Keratinocyte (primary cell): Measurements from ENCODE around the gene VPS18. TPM values are rescaled to one million over a fixed set of nuclear protein-coding genes. Genes with fewer than 3 reads are reported as not detected.

Source experiments
- DNase-seq: peaks from one replicate; pipeline ENCODE4 v3.0.0-alpha.2; 2011; ENCODE audit warnings: low read depth, missing footprints, low spot score
- FAIRE-seq: peaks from 2 replicates; lab custom pipeline; 2011; peaks lifted over from hg19 to GRCh38; lab: Jason Lieb, UNC
- H2AFZ ChIP-seq: 2 replicates; pipeline ENCODE4 v1.6.0; 2012; ENCODE audit warnings: low read length, control low read depth, inconsistent platforms; ENCODE audit not compliant: control insufficient read depth
- H3K27ac ChIP-seq: 2 replicates; pipeline ENCODE4 v1.5.1; 2011; ENCODE audit warnings: low read length; ENCODE audit not compliant: control insufficient read depth, insufficient read depth
- H3K27me3 ChIP-seq: 3 replicates; pipeline ENCODE4 v1.6.0; 2011; ENCODE audit warnings: low read length; ENCODE audit not compliant: control insufficient read depth, insufficient read depth; ENCODE audit errors: extremely low read depth
- H3K36me3 ChIP-seq, 2 experiments: 2 replicates in 1 of 2; 3 replicates in 1 of 2; pipeline ENCODE4 v1.5.1; 2011; ENCODE audit warnings: low read length in 2 of 2, mild to moderate bottlenecking in 1 of 2; ENCODE audit not compliant: control insufficient read depth in 2 of 2, insufficient read depth in 2 of 2; ENCODE audit errors: extremely low read depth in 1 of 2
- H3K4me1 ChIP-seq: 3 replicates; pipeline ENCODE4 v1.5.1; 2011; ENCODE audit warnings: low read length; ENCODE audit not compliant: control insufficient read depth, insufficient read depth; ENCODE audit errors: extremely low read depth
- H3K4me2 ChIP-seq: 3 replicates; pipeline ENCODE4 v1.6.0; 2011; ENCODE audit warnings: low read depth, low read length; ENCODE audit not compliant: control insufficient read depth, insufficient read depth; ENCODE audit errors: extremely low read depth
- H3K4me3 ChIP-seq, 3 experiments: fragments of 200-600 bp in 1 of 3; sonication (generic) in 1 of 3; 2 replicates in 2 of 3; 3 replicates in 1 of 3; pipeline ENCODE4 v1.5.1; 2011 to 2016; ENCODE audit warnings: low read length in 3 of 3, mild to moderate bottlenecking in 3 of 3, control low read depth in 2 of 3, inconsistent platforms in 1 of 3, low read depth in 1 of 3, mixed read lengths in 1 of 3, mixed run types in 1 of 3, moderate library complexity in 1 of 3; ENCODE audit not compliant: control insufficient read depth in 2 of 3, insufficient read depth in 2 of 3; ENCODE audit errors: extremely low read depth in 1 of 3
- H3K79me2 ChIP-seq: 2 replicates; pipeline ENCODE4 v1.6.0; 2012; ENCODE audit warnings: low read length; ENCODE audit not compliant: control insufficient read depth, insufficient read depth
- H3K9ac ChIP-seq: 3 replicates; pipeline ENCODE4 v1.6.0; 2011; ENCODE audit warnings: low read length; ENCODE audit not compliant: control insufficient read depth, insufficient read depth; ENCODE audit errors: extremely low read depth
- H3K9me1 ChIP-seq: 3 replicates; pipeline ENCODE4 v1.6.0; 2011; ENCODE audit warnings: low read length; ENCODE audit not compliant: control insufficient read depth, insufficient read depth; ENCODE audit errors: extremely low read depth
- H3K9me3 ChIP-seq: 2 replicates; pipeline ENCODE4 v1.5.1; 2012; ENCODE audit warnings: low read depth, low read length; ENCODE audit not compliant: control insufficient read depth
- H4K20me1 ChIP-seq: 3 replicates; pipeline ENCODE4 v1.6.0; 2011; ENCODE audit warnings: low read length; ENCODE audit not compliant: control insufficient read depth, insufficient read depth; ENCODE audit errors: extremely low read depth
- CTCF ChIP-seq, 3 experiments: IDR thresholded peaks in 1 of 3; conservative IDR thresholded peaks in 1 of 3; optimal IDR thresholded peaks in 1 of 3; 2 replicates in 2 of 3; 3 replicates in 1 of 3; pipeline versions ENCODE3 to v1.5.1; 2011; ENCODE audit warnings: low read length in 3 of 3, mild to moderate bottlenecking in 3 of 3, moderate library complexity in 2 of 3, control low read depth in 1 of 3, inconsistent platforms in 1 of 3; ENCODE audit not compliant: insufficient read depth in 2 of 3; ENCODE audit errors: extremely low read depth in 1 of 3
- EZH2 ChIP-seq: IDR thresholded peaks from one replicate; pipeline ENCODE4 v1.6.1; 2012; ENCODE audit warnings: inconsistent platforms, mild to moderate bottlenecking, low read length, moderate library complexity
- dilution Hi-C: fragments of 300-500 bp; cut with MboI; formaldehyde crosslinking; loops from one replicate; pipeline ENCODE4 v1.7.0; 2020; ENCODE audit warnings: low sequenced_read_pairs; ENCODE audit not compliant: extremely low pct_ligation_motif_present
- polyA plus RNA-seq, 5 experiments: library from polyadenylated mRNA; depleted of rRNA in 3 of 5; stranded (reverse) in 3 of 5; stranded (forward) in 1 of 5; unstranded in 1 of 5; fragments of >200 nt; gene quantifications; 1 replicate in 1 of 5; 2 replicates in 3 of 5; 3 replicates in 1 of 5; pipeline versions ENCODE4 v1.2.1 to v1.2.3, GENCODE V29; 2011 to 2012; ENCODE audit warnings: missing spikeins in 2 of 5, low read depth in 1 of 5, low replicate concordance in 1 of 5

Gene VPS18
- polyA plus RNA-seq, 1 donor (not counting 4 experiments of a cell fraction or from before 2014, with no cell fraction given) = 11.6 TPM

GRCh38 chr15:40850576-40851112 lies 43.6 kb upstream of the VPS18 start:
- no peak for FAIRE-seq

GRCh38 chr15:40852529-40852928 lies 41.7 kb upstream of the VPS18 start:
- Histone ChIP-seq H3K4me2 (no peak overlapping the region), H4K20me1 (peaks cover 5% of the 10 kb centered on the region), H3K36me3 (peaks cover 54 to 65% of the 10 kb centered on the region in 2 experiments), H3K27me3 (no peaks in the 10 kb centered on the region), H3K4me1 (peaks cover 12% of the 10 kb centered on the region), H3K4me3 (no peak overlapping the region), H3K9ac (no peak overlapping the region), H3K79me2 (peaks cover 46% of the 10 kb centered on the region), H3K9me1 (no peaks in the 10 kb centered on the region), H3K9me3 (no peaks in the 10 kb centered on the region), H2AFZ (no peak overlapping the region), H3K27ac (no peak overlapping the region)
- dilution Hi-C loops = no loop called here
- FAIRE-seq = no peak
- TF ChIP-seq CTCF (optimal IDR thresholded peaks at IDR 0.05 in 1 of 3, IDR thresholded peaks at IDR 0.05 in 1 of 3, conservative IDR thresholded peaks at IDR 0.05 in 1 of 3; ENCODE audit: extremely low read depth in 1 of 3, insufficient read depth in 2 of 3, low read length in 3 of 3) (no peak), EZH2 (no peak)
- no peak for DNase-seq

More at GRCh38 chr15:40850576-40851112, 43.6 kb upstream of the VPS18 start:
- TF ChIP-seq CTCF (optimal IDR thresholded peaks at IDR 0.05 in 1 of 3, IDR thresholded peaks at IDR 0.05 in 1 of 3, conservative IDR thresholded peaks at IDR 0.05 in 1 of 3; ENCODE audit: extremely low read depth in 1 of 3, insufficient read depth in 2 of 3, low read length in 3 of 3) (no peak), EZH2 (no peak)
- no peak overlapping the region for H3K27ac ChIP-seq
- dilution Hi-C loops = no loop called here
- H3K4me2 ChIP-seq = no peak overlapping the region
- peaks cover 25% of the 10 kb centered on the region for H3K4me1 ChIP-seq
- peaks cover 18% of the 10 kb centered on the region for H4K20me1 ChIP-seq
- no peaks in the 10 kb centered on the region for H3K9me3 ChIP-seq
- H3K79me2 ChIP-seq = peaks cover 63% of the 10 kb centered on the region
- no peak for DNase-seq
- no peaks in the 10 kb centered on the region for H3K27me3 ChIP-seq
- peaks cover 38 to 61% of the 10 kb centered on the region in 2 experiments for H3K36me3 ChIP-seq
- H3K9ac ChIP-seq = no peak overlapping the region
- H3K9me1 ChIP-seq = peaks cover 4% of the 10 kb centered on the region
- H3K4me3 ChIP-seq = no peak overlapping the region
- H2AFZ ChIP-seq = no peak overlapping the region
